Common myeloid progenitor, CD34-positive (primary cell): ENCODE data around the gene UVSSA.
"Not testable (repeated sequence)": the region's sequence is repeated elsewhere in the genome, so short reads cannot be mapped to it uniquely, and the experiment has no call there.

Source experiments
- CTCF ChIA-PET: fragments of 350-600 bp; sonication (Branson Sonifier 250); formaldehyde crosslinking; loops from one replicate; lab custom pipeline; 2021; ENCODE audit warnings: antibody characterized with exemption; lab: Charles Lee
- POLR2A ChIA-PET: fragments of 350-600 bp; sonication (Branson Sonifier 250); formaldehyde crosslinking; loops from one replicate; lab custom pipeline; 2021; ENCODE audit warnings: antibody characterized with exemption; lab: Charles Lee
- DNase-seq, 3 donors: peaks; one replicate each; pipeline versions ENCODE4 v3.0.0 to v3.0.0-alpha.2; 2013
- H3K27ac ChIP-seq, 2 experiments: 1 replicate in 1 of 2; 2 replicates in 1 of 2; pipeline ENCODE4 v1.7.0; 2013; ENCODE audit warnings: inconsistent platforms in 2 of 2, low read length in 2 of 2, mild to moderate bottlenecking in 2 of 2, low read depth in 1 of 2, moderate library complexity in 1 of 2; ENCODE audit not compliant: severe bottlenecking in 2 of 2, insufficient read depth in 1 of 2, poor library complexity in 1 of 2
- H3K27me3 ChIP-seq, 5 experiments: replicated peaks in 2 of 5; 1 replicate in 3 of 5; 2 replicates in 2 of 5; pipeline versions ENCODE4 v1.6.1 to v1.7.0; 2013; ENCODE audit warnings: low read length in 4 of 5, mild to moderate bottlenecking in 2 of 5, moderate library complexity in 2 of 5, inconsistent platforms in 1 of 5; ENCODE audit not compliant: insufficient read depth in 5 of 5, control insufficient read depth in 4 of 5
- H3K36me3 ChIP-seq, 4 experiments: 1 replicate in 2 of 4; 2 replicates in 2 of 4; pipeline versions ENCODE4 v1.6.1 to v1.7.0; 2013; ENCODE audit warnings: low read length in 3 of 4, control low read depth in 1 of 4, mild to moderate bottlenecking in 1 of 4; ENCODE audit not compliant: control insufficient read depth in 4 of 4, insufficient read depth in 4 of 4
- H3K4me1 ChIP-seq, 4 experiments: 1 replicate in 3 of 4; 2 replicates in 1 of 4; pipeline versions ENCODE4 v1.6.1 to v1.7.1; 2013; ENCODE audit warnings: low read length in 3 of 4, mild to moderate bottlenecking in 3 of 4, control low read depth in 1 of 4, inconsistent platforms in 1 of 4, moderate library complexity in 1 of 4; ENCODE audit not compliant: control insufficient read depth in 4 of 4, insufficient read depth in 4 of 4; ENCODE audit errors: control extremely low read depth in 1 of 4
- H3K4me3 ChIP-seq, 7 experiments: 1 replicate in 4 of 7; 2 replicates in 3 of 7; pipeline versions ENCODE4 v1.5.1 to v1.7.0; 2013; ENCODE audit warnings: mild to moderate bottlenecking in 7 of 7, low read length in 6 of 7, moderate library complexity in 6 of 7, inconsistent platforms in 2 of 7, low read depth in 2 of 7, control low read depth in 1 of 7; ENCODE audit not compliant: insufficient read depth in 4 of 7, control insufficient read depth in 1 of 7; ENCODE audit errors: extremely low read depth in 1 of 7
- H3K9me3 ChIP-seq, 5 experiments: 1 replicate in 4 of 5; 2 replicates in 1 of 5; pipeline versions ENCODE4 v1.6.1 to v1.7.1; 2013; ENCODE audit warnings: low read length in 4 of 5, mild to moderate bottlenecking in 2 of 5, inconsistent platforms in 1 of 5, low read depth in 1 of 5, moderate library complexity in 1 of 5; ENCODE audit not compliant: control insufficient read depth in 4 of 5, insufficient read depth in 2 of 5; ENCODE audit errors: control extremely low read depth in 1 of 5
- WGBS: methylation state at CpG from one replicate; pipeline ENCODE4 v1.1.5; 2013; ENCODE audit not compliant: insufficient coverage; 5-methylcytosine and 5-hydroxymethylcytosine counted together

Gene UVSSA

DNA sequence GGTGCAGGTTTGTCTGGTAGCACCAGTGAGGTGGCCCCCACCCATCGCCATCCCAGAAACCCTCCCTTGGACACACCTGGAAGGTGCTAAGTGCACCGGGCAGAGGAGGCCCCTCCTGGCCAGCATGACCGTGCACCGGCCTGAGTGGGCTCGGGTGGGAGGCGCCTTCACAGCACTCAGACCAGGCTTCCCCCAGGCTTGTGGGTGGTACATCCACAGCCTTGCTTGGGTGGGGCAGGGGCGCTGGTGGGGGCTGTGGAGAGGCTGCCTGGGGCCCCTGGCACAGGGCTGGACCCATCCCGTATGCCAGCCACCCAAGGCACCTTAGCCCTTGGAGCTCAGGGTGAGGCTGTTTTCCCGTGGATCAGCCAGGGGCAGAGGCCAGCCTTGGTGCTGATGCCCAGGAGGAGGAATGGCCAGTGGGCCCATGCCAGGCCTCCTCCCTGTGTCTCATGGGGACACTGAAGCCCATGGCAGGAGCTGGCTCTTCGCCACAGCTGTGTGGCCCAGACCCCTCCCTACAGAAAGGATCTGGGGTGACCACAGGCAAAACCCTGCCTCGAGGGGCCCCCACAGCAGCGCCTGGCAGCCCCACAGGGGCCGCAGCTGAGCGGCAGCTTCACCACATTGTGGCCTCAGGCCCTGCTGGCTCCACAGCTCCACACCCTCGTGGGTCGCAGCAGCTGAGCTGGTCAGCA is 37.8 kb downstream of the UVSSA start:
- Histone ChIP-seq H3K9me3 (peaks cover 6 to 14% (median 7%) of the 10 kb centered on the region in 5 experiments), H3K27ac (no peak overlapping the region), H3K4me1 (no peaks in the 10 kb centered on the region), H3K4me3 (no peak overlapping the region), H3K27me3 (no peaks in the 10 kb centered on the region), H3K36me3 (peaks cover 0 to 20% (median 4%) of the 10 kb centered on the region in 4 experiments)
- ChIA-PET CTCF (no interaction called here), POLR2A (no interaction called here)
- DNase-seq: no peak
- WGBS: 97% methylated on average over 15 of the region's 16 CpGs

DNA sequence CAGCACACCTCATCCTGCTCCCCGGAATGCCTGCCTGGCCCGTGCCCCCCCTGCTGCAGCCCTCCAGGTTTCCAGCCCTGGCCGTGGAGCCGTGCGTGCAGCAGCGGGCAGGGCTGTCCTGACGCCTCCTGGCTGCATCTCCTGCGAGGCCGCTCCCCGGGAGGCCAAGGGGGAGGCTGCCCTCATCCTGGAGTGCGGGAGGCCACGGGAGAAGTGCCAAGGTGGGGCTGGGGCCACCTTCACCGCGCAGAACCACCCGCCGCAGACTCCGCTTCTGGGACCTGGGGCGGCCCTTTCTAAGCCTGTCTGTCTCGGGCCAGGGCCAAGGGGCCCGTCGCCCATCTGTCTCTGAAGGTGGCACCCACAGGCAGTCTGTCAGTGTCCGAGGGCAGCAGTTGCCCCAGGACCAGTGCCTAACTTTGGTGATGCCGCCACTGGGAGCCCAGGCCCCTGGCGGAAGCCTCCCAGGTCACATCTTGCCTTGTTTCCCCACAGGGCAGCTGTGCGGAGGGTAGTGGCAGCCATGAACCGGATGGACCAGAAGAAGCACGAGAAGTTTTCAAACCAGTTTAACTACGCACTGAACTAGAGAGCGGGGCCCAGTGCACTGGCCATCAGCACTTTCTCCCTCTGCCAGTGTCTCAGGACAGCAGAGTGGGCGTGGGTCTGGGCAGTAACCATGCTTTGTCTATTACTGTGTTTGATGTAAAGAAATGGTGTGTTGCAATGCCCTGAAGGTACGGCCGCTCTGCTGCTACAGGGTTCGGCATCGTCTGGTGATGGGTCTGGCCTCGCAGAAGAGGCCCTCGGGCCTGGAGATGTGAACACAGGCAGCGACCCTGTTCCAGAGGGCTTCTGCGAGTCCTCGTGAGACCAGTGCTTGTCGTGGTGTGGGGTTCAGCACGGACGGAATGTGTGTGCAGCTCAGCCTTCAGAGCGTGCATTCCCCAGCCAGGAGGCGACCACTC is 38.6 kb downstream of the UVSSA start:
- H3K27ac ChIP-seq: no peak overlapping the region
- H3K4me3 ChIP-seq: no peak overlapping the region
- H3K36me3 ChIP-seq: peaks cover 0 to 17% (median 4%) of the 10 kb centered on the region in 4 experiments
- peaks cover 7 to 21% (median 9%) of the 10 kb centered on the region in 5 experiments for H3K9me3 ChIP-seq
- no peak for DNase-seq
- no peaks in the 10 kb centered on the region for H3K27me3 ChIP-seq
- ChIA-PET CTCF (no interaction called here), POLR2A (no interaction called here)
- H3K4me1 ChIP-seq: no peaks in the 10 kb centered on the region
- 97% methylated on average over 43 of the region's 44 CpGs for WGBS

DNA sequence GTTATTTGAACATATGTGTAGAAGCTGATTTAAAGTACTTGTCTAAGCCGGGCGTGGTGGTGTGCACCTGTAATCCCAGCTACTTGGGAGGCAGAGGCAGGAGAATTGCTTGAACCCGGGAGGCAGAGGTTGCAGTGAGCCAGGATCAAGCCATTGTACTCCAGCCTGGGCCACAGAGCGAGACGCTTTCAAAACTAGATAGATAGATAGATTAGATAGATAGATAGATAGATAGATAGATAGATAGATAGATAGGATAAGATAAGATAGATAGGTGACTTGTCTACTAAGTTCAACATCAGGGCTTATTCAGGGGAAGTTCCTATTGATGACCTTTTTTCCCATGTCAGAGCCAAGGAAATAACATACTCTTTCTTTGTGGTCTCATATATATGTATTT is 46.4 kb downstream of the UVSSA start:
- DNase-seq, H3K4me3 ChIP-seq, POLR2A ChIA-PET, H3K27ac ChIP-seq, H3K27me3 ChIP-seq, H3K4me1 ChIP-seq, CTCF ChIA-PET: not testable (repeated sequence)
- H3K9me3 ChIP-seq: peaks cover 3 to 67% (median 38%) of the 10 kb centered on the region in 5 experiments
- H3K36me3 ChIP-seq: peaks cover 0 to 13% (median 0%) of the 10 kb centered on the region in 4 experiments
- WGBS: 100% methylated on average over 3 of the region's 5 CpGs

DNA sequence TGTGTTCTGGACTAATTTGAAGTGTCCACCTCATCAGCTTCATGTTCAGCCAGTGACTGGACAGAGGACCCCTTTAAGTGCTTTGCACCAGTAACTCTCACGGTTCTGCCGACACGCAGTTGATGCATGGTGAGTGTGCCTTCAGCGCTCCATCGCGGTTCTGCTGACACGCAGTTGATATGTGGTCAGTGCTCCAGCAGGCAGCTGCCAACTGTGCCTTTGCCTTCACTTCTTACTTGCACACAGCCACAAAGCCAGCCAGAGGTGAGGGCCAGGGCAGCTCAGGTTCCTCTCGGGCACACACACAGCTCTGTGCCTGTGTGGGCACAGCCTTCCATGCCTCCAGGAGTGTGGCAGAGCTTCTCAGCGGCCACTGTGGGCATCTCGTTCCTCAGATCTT is 46.9 kb downstream of the UVSSA start:
- no peak for DNase-seq
- Histone ChIP-seq H3K27me3 (no peaks in the 10 kb centered on the region), H3K4me1 (no peaks in the 10 kb centered on the region), H3K9me3 (peaks cover 0 to 66% (median 43%) of the 10 kb centered on the region in 5 experiments), H3K4me3 (no peak overlapping the region), H3K36me3 (peaks cover 0 to 13% (median 0%) of the 10 kb centered on the region in 4 experiments), H3K27ac (no peak overlapping the region)
- WGBS: 97% methylated on average over 9 of the region's 10 CpGs
- ChIA-PET CTCF (no interaction called here), POLR2A (no interaction called here)

DNA sequence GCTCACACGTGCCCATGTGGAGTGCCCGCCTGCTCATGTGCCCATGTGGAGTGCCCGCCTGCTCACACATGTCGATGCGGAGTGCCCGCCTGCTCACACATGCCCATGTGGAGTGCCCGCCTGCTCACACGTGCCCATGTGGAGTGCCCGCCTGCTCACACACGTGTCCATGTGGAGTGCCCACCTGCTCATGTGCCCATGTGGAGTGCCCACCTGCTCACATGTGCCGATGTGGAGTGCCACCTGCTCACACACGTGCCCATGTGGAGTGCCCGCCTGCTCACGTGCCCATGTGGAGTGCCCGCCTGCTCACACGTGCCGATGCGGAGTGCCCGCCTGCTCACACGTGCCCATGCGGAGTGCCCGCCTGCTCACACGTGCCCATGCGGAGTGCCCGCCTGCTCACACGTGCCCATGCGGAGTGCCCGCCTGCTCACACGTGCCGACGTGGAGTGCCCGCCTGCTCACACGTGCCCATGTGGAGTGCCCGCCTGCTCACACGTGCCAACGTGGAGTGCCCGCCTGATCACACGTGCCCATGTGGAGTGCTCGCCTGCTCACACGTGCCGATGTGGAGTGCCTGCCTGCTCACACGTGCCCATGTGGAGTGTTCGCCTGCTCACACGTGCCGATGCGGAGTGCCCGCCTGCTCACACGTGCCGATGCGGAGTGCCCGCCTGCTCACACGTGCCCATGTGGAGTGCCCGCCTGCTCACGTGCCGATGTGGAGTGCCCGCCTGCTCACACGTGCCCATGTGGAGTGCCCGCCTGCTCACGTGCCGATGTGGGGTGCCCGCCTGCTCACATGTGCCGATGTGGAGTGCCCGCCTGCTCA is 47.8 kb downstream of the UVSSA start:
- H3K4me3 ChIP-seq, H3K27me3 ChIP-seq, DNase-seq, CTCF ChIA-PET, H3K4me1 ChIP-seq, POLR2A ChIA-PET, H3K27ac ChIP-seq: not testable (repeated sequence)
- WGBS: over 99% methylated on average over 62 of the region's 63 CpGs
- H3K9me3 ChIP-seq: peaks cover 0 to 65% (median 42%) of the 10 kb centered on the region in 5 experiments
- peaks cover 0 to 13% (median 0%) of the 10 kb centered on the region in 4 experiments for H3K36me3 ChIP-seq

DNA sequence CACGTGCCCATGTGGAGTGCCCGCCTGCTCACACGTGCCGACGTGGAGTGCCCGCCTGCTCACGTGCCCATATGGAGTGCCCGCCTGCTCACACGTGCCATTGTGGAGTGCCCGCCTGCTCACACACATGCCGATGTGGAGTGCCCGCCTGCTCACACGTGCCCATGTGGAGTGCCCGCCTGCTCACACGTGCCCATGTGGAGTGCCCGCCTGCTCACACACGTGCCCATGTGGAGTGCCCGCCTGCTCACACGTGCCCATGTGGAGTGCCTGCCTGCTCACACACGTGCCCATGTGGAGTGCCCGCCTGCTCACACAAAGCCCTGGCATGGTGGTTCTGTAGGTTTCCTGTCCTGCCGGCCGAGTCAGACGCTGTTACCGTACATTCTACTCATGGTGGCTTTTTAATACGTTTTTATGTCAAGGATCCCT is 48.4 kb downstream of the UVSSA start:
- CTCF ChIA-PET, H3K4me1 ChIP-seq, H3K4me3 ChIP-seq, DNase-seq, H3K27ac ChIP-seq, POLR2A ChIA-PET: not testable (repeated sequence)
- 96% methylated on average over 21 of the region's 26 CpGs for WGBS
- peaks cover 0 to 13% (median 0%) of the 10 kb centered on the region in 4 experiments for H3K36me3 ChIP-seq
- H3K9me3 ChIP-seq: peaks cover 0 to 63% (median 46%) of the 10 kb centered on the region in 5 experiments
- peaks cover 0 to 11% (median 0%) of the 10 kb centered on the region in 5 experiments for H3K27me3 ChIP-seq
